H1 (cell line): Measurements from ENCODE around the gene TBCD. TPM values are rescaled to one million over a fixed set of nuclear protein-coding genes. Genes with fewer than 3 reads are reported as not detected.

Source experiments
- CTCF ChIA-PET: fragments of 300-600 bp; sonication (Branson Sonifier 250); formaldehyde crosslinking; loops from one replicate; lab custom pipeline; 2021; ENCODE audit not compliant: partially characterized antibody; lab: Charles Lee
- POLR2A ChIA-PET: fragments of 300-600 bp; sonication (Branson Sonifier 250); formaldehyde crosslinking; loops from one replicate; lab custom pipeline; 2021; ENCODE audit warnings: inconsistent platforms; ENCODE audit not compliant: partially characterized antibody; lab: Charles Lee
- DNase-seq, 2 experiments: peaks; one replicate each; pipeline versions ENCODE4 v3.0.0 to v3.0.0-alpha.2; 2010 to 2022; ENCODE audit warnings: low spot score in 2 of 2, low read depth in 1 of 2, mixed read lengths in 1 of 2
- FAIRE-seq: peaks from 2 replicates; lab custom pipeline; 2011; peaks lifted over from hg19 to GRCh38; lab: Jason Lieb, UNC
- H2AFZ ChIP-seq: 2 replicates; pipeline ENCODE4 v1.8.1; 2012; ENCODE audit warnings: low read length, inconsistent platforms
- H2AK5ac ChIP-seq: 2 replicates; pipeline ENCODE4 v1.6.1; 2013; ENCODE audit warnings: low read depth, low read length
- H2BK120ac ChIP-seq: replicated peaks from 2 replicates; pipeline ENCODE3; 2013; ENCODE audit warnings: low read depth, low read length, inconsistent platforms
- H2BK12ac ChIP-seq: 2 replicates; pipeline ENCODE4 v1.6.1; 2013; ENCODE audit warnings: low read depth, low read length
- H2BK15ac ChIP-seq: 2 replicates; pipeline ENCODE4 v1.6.1; 2013; ENCODE audit warnings: low read length
- H2BK20ac ChIP-seq: 2 replicates; pipeline ENCODE4 v1.6.1; 2013; ENCODE audit warnings: low read length
- H2BK5ac ChIP-seq: 2 replicates; pipeline ENCODE4 v1.6.1; 2013; ENCODE audit warnings: low read depth, low read length
- H3K14ac ChIP-seq: 2 replicates; pipeline ENCODE4 v1.6.1; 2013; ENCODE audit warnings: inconsistent platforms; ENCODE audit not compliant: insufficient read length
- H3K18ac ChIP-seq: 2 replicates; pipeline ENCODE4 v1.6.1; 2013; ENCODE audit warnings: low read length; ENCODE audit errors: extremely low read depth
- H3K23ac ChIP-seq: 2 replicates; pipeline ENCODE4 v1.6.1; 2013; ENCODE audit warnings: inconsistent platforms; ENCODE audit not compliant: insufficient read length
- H3K23me2 ChIP-seq: 2 replicates; pipeline ENCODE4 v1.6.1; 2013; ENCODE audit warnings: low read depth, low read length
- H3K27ac ChIP-seq: 2 replicates; pipeline ENCODE4 v1.6.1; 2011; ENCODE audit warnings: low read depth, low read length, inconsistent platforms
- H3K27me3 ChIP-seq, 4 experiments: replicated peaks in 1 of 4; 1 replicate in 1 of 4; 2 replicates in 3 of 4; pipeline versions ENCODE4 v1.6.1 to v1.8.1; 2011 to 2013; ENCODE audit warnings: low read length in 3 of 4, mild to moderate bottlenecking in 3 of 4, inconsistent platforms in 2 of 4, mixed read lengths in 2 of 4, moderate library complexity in 1 of 4; ENCODE audit not compliant: control insufficient read depth in 3 of 4, insufficient read depth in 3 of 4; ENCODE audit errors: extremely low read depth in 1 of 4
- H3K36me3 ChIP-seq, 4 experiments: 2 replicates each; pipeline versions ENCODE4 v1.6.1 to v1.8.1; 2011 to 2013; ENCODE audit warnings: mild to moderate bottlenecking in 4 of 4, low read length in 3 of 4, moderate library complexity in 2 of 4, control low read depth in 1 of 4, inconsistent platforms in 1 of 4; ENCODE audit not compliant: insufficient read depth in 4 of 4, control insufficient read depth in 2 of 4
- H3K4ac ChIP-seq: replicated peaks from 2 replicates; pipeline ENCODE3; 2013; ENCODE audit warnings: low read length, low read depth, mixed read lengths, inconsistent platforms; ENCODE audit not compliant: insufficient read length
- H3K4me1 ChIP-seq, 4 experiments: replicated peaks in 1 of 4; 1 replicate in 1 of 4; 2 replicates in 3 of 4; pipeline versions ENCODE4 v1.6.1 to v1.8.1; 2011 to 2013; ENCODE audit warnings: low read length in 3 of 4, inconsistent platforms in 2 of 4, mixed read lengths in 1 of 4; ENCODE audit not compliant: insufficient read depth in 4 of 4, control insufficient read depth in 3 of 4
- H3K4me2 ChIP-seq, 2 experiments: 2 replicates each; pipeline versions ENCODE4 v1.6.1 to v1.8.1; 2011 to 2013; ENCODE audit warnings: low read depth in 2 of 2, low read length in 2 of 2, control low read depth in 1 of 2, inconsistent platforms in 1 of 2, mild to moderate bottlenecking in 1 of 2; ENCODE audit not compliant: insufficient read depth in 1 of 2
- H3K4me3 ChIP-seq, 4 experiments: fragments of 200-600, 300-600 bp in 1 of 4; sonication (generic), shearing (Covaris generic), sonication (Bioruptor Twin) in 1 of 4; 2 replicates each; pipeline versions ENCODE4 v1.5.1 to v1.8.1; 2011 to 2016; ENCODE audit warnings: low read length in 4 of 4, low read depth in 3 of 4, control low read depth in 2 of 4, inconsistent platforms in 2 of 4, mild to moderate bottlenecking in 2 of 4, mixed read lengths in 1 of 4, moderate library complexity in 1 of 4; ENCODE audit not compliant: insufficient read depth in 2 of 4; ENCODE audit errors: extremely low read depth in 1 of 4
- H3K56ac ChIP-seq: replicated peaks from 2 replicates; pipeline ENCODE3; 2013; ENCODE audit warnings: low read depth, mild to moderate bottlenecking, mixed read lengths, low read length, inconsistent platforms; ENCODE audit not compliant: insufficient read length
- H3K79me1 ChIP-seq: 2 replicates; pipeline ENCODE4 v1.6.1; 2013; ENCODE audit warnings: low read depth, low read length, control low read depth
- H3K79me2 ChIP-seq, 2 experiments: 2 replicates each; pipeline versions ENCODE4 v1.6.1 to v1.8.1; 2012 to 2013; ENCODE audit warnings: low read length in 2 of 2, mild to moderate bottlenecking in 2 of 2, inconsistent platforms in 1 of 2; ENCODE audit not compliant: insufficient read depth in 2 of 2, control insufficient read depth in 1 of 2
- H3K9ac ChIP-seq, 4 experiments: replicated peaks in 1 of 4; 1 replicate in 1 of 4; 2 replicates in 3 of 4; pipeline versions ENCODE4 v1.6.1 to v1.8.1; 2011 to 2013; ENCODE audit warnings: low read depth in 3 of 4, low read length in 3 of 4, control low read depth in 2 of 4, mild to moderate bottlenecking in 2 of 4, moderate library complexity in 2 of 4, inconsistent platforms in 1 of 4; ENCODE audit errors: extremely low read depth in 1 of 4
- H3K9me3 ChIP-seq, 2 experiments: 2 replicates each; pipeline versions ENCODE4 v1.6.1 to v1.8.1; 2012 to 2013; ENCODE audit warnings: mild to moderate bottlenecking in 2 of 2, moderate library complexity in 2 of 2, control low read depth in 1 of 2, inconsistent platforms in 1 of 2, low read depth in 1 of 2, low read length in 1 of 2, mixed read lengths in 1 of 2; ENCODE audit not compliant: insufficient read depth in 2 of 2
- H4K20me1 ChIP-seq, 2 experiments: replicated peaks in 1 of 2; 2 replicates each; pipeline versions ENCODE3 to v1.8.1; 2011 to 2013; ENCODE audit warnings: inconsistent platforms in 2 of 2, low read length in 2 of 2, mild to moderate bottlenecking in 1 of 2; ENCODE audit not compliant: insufficient read depth in 2 of 2, control insufficient read depth in 1 of 2
- H4K5ac ChIP-seq: 2 replicates; pipeline ENCODE4 v1.6.1; 2013; ENCODE audit warnings: low read length, low read depth, mixed read lengths, inconsistent platforms; ENCODE audit not compliant: insufficient read length
- H4K8ac ChIP-seq: 2 replicates; pipeline ENCODE4 v1.8.0; 2013; ENCODE audit warnings: mild to moderate bottlenecking, moderate library complexity, low read length, inconsistent platforms; ENCODE audit not compliant: insufficient read depth; ENCODE audit errors: extremely low read depth
- H4K91ac ChIP-seq: replicated peaks from 2 replicates; pipeline ENCODE3; 2013; ENCODE audit warnings: low read length, mixed read lengths, inconsistent platforms; ENCODE audit not compliant: insufficient read length
- KDM1A ChIP-seq: fragments of 200-600, 300-600 bp; sonication (generic); IDR thresholded peaks from 2 replicates; pipeline ENCODE4 v1.7.1; 2016; ENCODE audit warnings: mild to moderate bottlenecking, low read length, borderline replicate concordance
- WGBS, 2 experiments: shearing (Covaris generic) in 1 of 2; methylation state at CpG; one replicate each; pipeline versions ENCODE4 v1.1.6 to v1.1.7; 2013 to 2015; ENCODE audit warnings: low lambda C conversion rate in 2 of 2, mixed read lengths in 2 of 2, inconsistent platforms in 1 of 2, low coverage in 1 of 2, missing lambda C conversion rate in 1 of 2; ENCODE audit not compliant: insufficient replicate concordance in 2 of 2, insufficient coverage in 1 of 2, insufficient read length in 1 of 2; ENCODE audit errors: extremely low coverage in 1 of 2, missing lambda C conversion rate in 1 of 2; 5-methylcytosine and 5-hydroxymethylcytosine counted together
- polyA plus RNA-seq, 7 experiments: library from polyadenylated mRNA; depleted of rRNA in 3 of 7; stranded (reverse) in 5 of 7; unstranded in 2 of 7; fragments of >200 nt in 5 of 7; fragments of 200-250 nt in 2 of 7; gene quantifications; 1 replicate in 5 of 7; 2 replicates in 1 of 7; 4 replicates in 1 of 7; pipeline versions ENCODE4 v1.2.1 to v1.2.3, GENCODE V29; 2011 to 2013; ENCODE audit warnings: missing spikeins in 2 of 7, mixed read lengths in 2 of 7
- total RNA-seq: library from RNA; stranded (reverse); fragmentation: NEBNext Ultra II Directional; extraction: Animal tissue kit (Norgen Biotek cat#: 25700); gene quantifications from 2 replicates; pipeline ENCODE4 v1.2.1, GENCODE V29; 2021
- TF ChIP-seq, protein P1 (sequence below): IDR thresholded peaks from 2 replicates; pipeline ENCODE4 v1.6.1; 2011; ENCODE audit warnings: low read length, improper control_type of control experiment

Gene TBCD
- total and polyA plus RNA-seq, 2 of the 8 experiments (the other 6 are each of a cell fraction or from before 2014, with no cell fraction given) = 118 to 162 TPM

DNA sequence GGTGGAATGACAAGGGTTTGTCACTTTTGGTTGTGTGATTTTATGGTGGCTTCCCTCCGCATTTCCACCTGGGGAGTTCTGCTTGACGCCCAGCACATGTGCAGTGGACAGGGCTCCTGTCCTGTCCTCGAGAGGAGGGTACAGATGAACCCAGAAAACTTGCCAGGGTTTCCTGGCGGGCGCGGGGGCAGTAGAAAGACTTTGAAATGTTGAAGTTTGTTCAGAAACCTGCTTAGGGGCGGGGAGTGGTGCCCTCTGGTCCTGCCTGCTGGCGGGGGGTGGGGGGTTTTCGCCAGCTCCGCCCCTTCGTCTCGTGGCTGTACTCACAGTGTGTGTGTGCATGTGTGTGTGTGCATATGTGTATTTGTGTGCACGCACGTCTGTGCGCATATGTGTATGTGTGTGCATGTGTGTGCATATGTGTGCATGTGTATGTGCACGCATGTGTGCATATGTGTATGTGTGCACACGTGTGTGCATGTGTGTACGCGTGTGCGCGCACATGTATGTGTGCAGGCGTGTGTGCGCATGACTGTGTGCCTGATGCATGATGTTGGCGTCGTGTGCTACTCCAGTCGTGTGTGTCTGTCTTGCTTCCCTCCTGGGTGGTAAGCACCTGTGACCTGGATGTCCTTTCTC lies 28.6 kb upstream of the TBCD start:
- Histone ChIP-seq H3K56ac (no peak overlapping the region), H3K9ac (0 out of 7 replicates have a peak overlapping the region, but pooled peaks of 1 of the 4 experiments have one; percentile 35), H3K79me2 (no peaks in the 10 kb centered on the region), H3K27ac (no peak overlapping the region), H4K8ac (no peak overlapping the region), H2BK120ac (no peak overlapping the region), H3K23me2 (no peaks in the 10 kb centered on the region), H3K9me3 (no peaks in the 10 kb centered on the region), H3K27me3 (no peaks in the 10 kb centered on the region), H2AFZ (no peak overlapping the region), H2BK12ac (peak overlapping the region; percentile 63; the same call in 1 of the 2 replicates), H3K14ac (no peak overlapping the region), H3K23ac (no peak overlapping the region), H3K36me3 (peaks cover 0 to 9% (median 3%) of the 10 kb centered on the region in 4 experiments; a peak in 5 of 8 replicates), H3K4ac (no peak overlapping the region), H4K20me1 (peaks cover 2 to 11% of the 10 kb centered on the region in 2 experiments), H2BK5ac (peak overlapping the region; percentile 56; the same call in 1 of the 2 replicates), H2BK15ac (no peak overlapping the region), H3K4me2 (no peak overlapping the region), H4K5ac (no peak overlapping the region), H4K91ac (peak overlapping the region; percentile 65), H3K4me3 (no peak overlapping the region), H3K18ac (no peak overlapping the region), H2AK5ac (peak overlapping the region; percentile 43; the same call in 1 of the 2 replicates), H2BK20ac (no peak overlapping the region), H3K4me1 (no peaks in the 10 kb centered on the region), H3K79me1 (no peaks in the 10 kb centered on the region)
- CTCF ChIA-PET = interaction anchor here (0.9 to 1.4 kb wide), 3 partner anchors 10 to 46 kb away, joined by 3 to 7 read pairs (median 4); no protein-coding TSS in a partner anchor
- peak; percentile 71; the same call in 1 of the 2 replicates for TF ChIP-seq KDM1A
- TF ChIP-seq, protein P1, sequence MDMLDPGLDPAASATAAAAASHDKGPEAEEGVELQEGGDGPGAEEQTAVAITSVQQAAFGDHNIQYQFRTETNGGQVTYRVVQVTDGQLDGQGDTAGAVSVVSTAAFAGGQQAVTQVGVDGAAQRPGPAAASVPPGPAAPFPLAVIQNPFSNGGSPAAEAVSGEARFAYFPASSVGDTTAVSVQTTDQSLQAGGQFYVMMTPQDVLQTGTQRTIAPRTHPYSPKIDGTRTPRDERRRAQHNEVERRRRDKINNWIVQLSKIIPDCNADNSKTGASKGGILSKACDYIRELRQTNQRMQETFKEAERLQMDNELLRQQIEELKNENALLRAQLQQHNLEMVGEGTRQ = no peak
- POLR2A ChIA-PET = interaction anchor here (1.3 kb wide), 1 partner anchor 11 kb away, joined by 4 read pairs; no protein-coding TSS in a partner anchor
- FAIRE-seq (no peak), DNase-seq (no peak)
- 88% methylated on average over 26 of the region's 26 CpGs; no CpG with 5 or more reads in 1 of the 2 experiments for WGBS, 2 experiments
